ENCODE results near the gene PPP1R17.

DNA sequence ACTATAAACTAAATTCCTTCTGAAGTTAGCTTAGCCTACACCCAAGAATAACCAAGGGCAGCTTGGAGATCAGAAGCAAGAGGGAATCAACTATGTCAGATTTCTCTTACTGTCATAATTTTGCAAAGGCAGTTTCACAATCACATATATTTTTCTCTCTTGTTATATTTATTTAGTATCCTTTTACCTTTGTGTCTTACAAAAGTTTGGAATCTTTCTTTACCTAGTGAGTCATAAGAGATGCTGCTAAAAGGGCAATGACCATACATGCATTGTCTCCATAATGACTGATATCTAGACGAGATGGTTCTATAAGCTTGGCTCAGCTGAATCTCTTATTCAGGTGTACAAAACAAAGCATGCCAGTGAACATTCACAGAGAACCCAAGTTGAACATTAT is 61.1 kb downstream of the PPP1R17 start:
- TF ChIP-seq, protein P1, sequence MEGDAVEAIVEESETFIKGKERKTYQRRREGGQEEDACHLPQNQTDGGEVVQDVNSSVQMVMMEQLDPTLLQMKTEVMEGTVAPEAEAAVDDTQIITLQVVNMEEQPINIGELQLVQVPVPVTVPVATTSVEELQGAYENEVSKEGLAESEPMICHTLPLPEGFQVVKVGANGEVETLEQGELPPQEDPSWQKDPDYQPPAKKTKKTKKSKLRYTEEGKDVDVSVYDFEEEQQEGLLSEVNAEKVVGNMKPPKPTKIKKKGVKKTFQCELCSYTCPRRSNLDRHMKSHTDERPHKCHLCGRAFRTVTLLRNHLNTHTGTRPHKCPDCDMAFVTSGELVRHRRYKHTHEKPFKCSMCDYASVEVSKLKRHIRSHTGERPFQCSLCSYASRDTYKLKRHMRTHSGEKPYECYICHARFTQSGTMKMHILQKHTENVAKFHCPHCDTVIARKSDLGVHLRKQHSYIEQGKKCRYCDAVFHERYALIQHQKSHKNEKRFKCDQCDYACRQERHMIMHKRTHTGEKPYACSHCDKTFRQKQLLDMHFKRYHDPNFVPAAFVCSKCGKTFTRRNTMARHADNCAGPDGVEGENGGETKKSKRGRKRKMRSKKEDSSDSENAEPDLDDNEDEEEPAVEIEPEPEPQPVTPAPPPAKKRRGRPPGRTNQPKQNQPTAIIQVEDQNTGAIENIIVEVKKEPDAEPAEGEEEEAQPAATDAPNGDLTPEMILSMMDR (IDR thresholded peaks at IDR 0.05) = no peak
- TF ChIP-seq POLR2A (IDR thresholded peaks at IDR 0.05) = no peak
